GM13977 (cell line): ENCODE measurements around the gene CNTNAP2.

ENCODE experiments used
- DNase-seq: peaks from one replicate; pipeline ENCODE4 v3.0.0; 2012; ENCODE audit warnings: low spot score
- CTCF ChIP-seq: IDR thresholded peaks from 2 replicates; pipeline ENCODE4 v1.5.1; 2012; ENCODE audit warnings: mild to moderate bottlenecking, control low read depth; ENCODE audit not compliant: insufficient read depth; ENCODE audit errors: extremely low read depth, missing control alignments
- in situ Hi-C: fragments of 300-500 bp; cut with MboI; formaldehyde crosslinking; loops from one replicate; pipeline ENCODE4 v1.12.0; 2022; ENCODE audit warnings: low sequenced_read_pairs, low pct_unique_long_range_greater_than_20kb, mixed read lengths, inconsistent platforms; ENCODE audit not compliant: unreplicated experiment

Gene CNTNAP2

GRCh38 chr7:146960773-146961391 lies 844.3 kb downstream of the CNTNAP2 start:
- DNase-seq, result no peak
- TF ChIP-seq CTCF, result no peak
- in situ Hi-C loops, result no loop called here

GRCh38 chr7:146961617-146962016 lies 845.0 kb downstream of the CNTNAP2 start:
- in situ Hi-C loops, result no loop called here
- TF ChIP-seq CTCF, result no peak
- no peak for DNase-seq

- no peak for DNase-seq
- in situ Hi-C loops, result no loop called here
- TF ChIP-seq CTCF, result no peak
These were observed 849.7 kb downstream of the CNTNAP2 start for GRCh38 chr7:146966274-146966673.

- DNase-seq, result no peak
- TF ChIP-seq CTCF, result no peak
- in situ Hi-C loops, result no loop called here
These were observed 865.9 kb downstream of the CNTNAP2 start for GRCh38 chr7:146982482-146982881.

GRCh38 chr7:146991596-146991995 lies 875.0 kb downstream of the CNTNAP2 start:
- no peak for TF ChIP-seq CTCF
- no peak for DNase-seq
- in situ Hi-C loops, result no loop called here

GRCh38 chr7:146993764-146994163 lies 877.2 kb downstream of the CNTNAP2 start:
- DNase-seq, result no peak
- in situ Hi-C loops, result no loop called here
- no peak for TF ChIP-seq CTCF

GRCh38 chr7:147008530-147008929 lies 891.9 kb downstream of the CNTNAP2 start:
- DNase-seq, result no peak
- in situ Hi-C loops, result no loop called here
- TF ChIP-seq CTCF, result no peak
